GM19324 (cell line): ENCODE measurements around the gene FAM111A.

Source experiments
- ATAC-seq: cut with Tn5 transposase; IDR thresholded peaks from one replicate; pipeline ENCODE4 v1.9.1; 2021; ENCODE audit warnings: mild to moderate bottlenecking, moderate library complexity; ENCODE audit not compliant: unreplicated experiment, low FRiP score

FAM111A gene

GRCh38 chr11:59141673-59142460, 789 bp upstream of the FAM111A start:
- peak; percentile 2 for ATAC-seq

DNA sequence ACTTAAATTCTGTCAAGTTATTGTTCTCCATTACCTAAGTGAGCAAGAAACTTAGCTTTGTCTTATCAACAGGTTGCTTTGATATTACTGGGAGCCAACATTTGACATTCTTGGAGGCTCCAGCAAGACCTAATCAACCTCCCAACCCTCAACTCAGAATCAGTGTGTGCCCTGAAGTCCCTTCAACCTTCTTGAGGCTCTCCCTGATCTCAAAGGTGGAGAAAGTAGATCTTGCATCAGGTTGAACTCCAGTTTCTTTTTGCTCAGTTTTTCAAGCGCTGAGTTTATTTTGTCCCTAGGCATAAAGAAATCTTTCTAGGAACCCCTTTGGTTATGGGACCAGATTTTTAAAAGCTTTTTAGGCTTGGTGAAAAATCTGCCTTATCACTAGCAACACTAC, 1.4 kb downstream of the FAM111A start:
- ATAC-seq = no peak

DNA sequence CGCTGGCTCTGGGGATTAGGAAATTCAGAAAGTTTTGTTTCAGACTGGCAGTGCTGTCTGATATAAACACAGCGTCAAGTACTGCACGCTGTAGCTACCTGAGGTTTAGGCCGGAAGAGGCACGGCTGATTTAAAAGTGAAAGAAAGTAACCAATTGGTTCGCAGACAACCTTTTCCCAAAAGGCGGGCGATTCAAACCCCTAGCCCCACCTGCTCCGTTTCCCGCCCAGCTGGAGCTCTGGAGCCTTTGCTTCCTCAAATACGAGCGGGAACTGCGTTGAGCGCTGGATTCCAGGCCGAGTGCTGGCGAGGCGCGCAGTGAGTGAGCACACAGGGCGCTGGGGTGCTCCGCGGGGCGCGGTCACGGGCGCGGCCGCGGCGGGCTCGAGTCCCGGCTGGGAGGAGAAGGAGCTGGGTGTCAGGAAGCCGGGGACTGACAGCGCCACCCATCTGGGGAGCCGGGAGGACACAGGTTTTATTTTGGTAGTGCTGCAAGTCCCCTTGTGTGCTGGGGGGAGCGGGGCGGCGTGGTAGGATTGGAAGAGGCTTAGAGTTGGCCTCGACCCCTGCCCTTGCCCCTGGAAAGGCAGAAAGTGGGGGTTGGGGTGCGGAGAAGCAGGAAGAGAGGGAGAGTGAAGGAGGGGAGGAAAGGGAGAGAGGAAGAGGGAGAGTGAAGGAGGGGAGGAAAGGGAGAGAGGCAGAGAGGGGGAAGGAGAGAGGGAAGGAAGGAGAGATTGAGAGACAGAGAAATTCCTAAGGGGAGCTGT, 2.1 kb downstream of the FAM111A start:
- ATAC-seq = peak; percentile 47

- ATAC-seq = no peak
These were observed 2.9 kb downstream of the FAM111A start for GRCh38 chr11:59145534-59145933.

DNA sequence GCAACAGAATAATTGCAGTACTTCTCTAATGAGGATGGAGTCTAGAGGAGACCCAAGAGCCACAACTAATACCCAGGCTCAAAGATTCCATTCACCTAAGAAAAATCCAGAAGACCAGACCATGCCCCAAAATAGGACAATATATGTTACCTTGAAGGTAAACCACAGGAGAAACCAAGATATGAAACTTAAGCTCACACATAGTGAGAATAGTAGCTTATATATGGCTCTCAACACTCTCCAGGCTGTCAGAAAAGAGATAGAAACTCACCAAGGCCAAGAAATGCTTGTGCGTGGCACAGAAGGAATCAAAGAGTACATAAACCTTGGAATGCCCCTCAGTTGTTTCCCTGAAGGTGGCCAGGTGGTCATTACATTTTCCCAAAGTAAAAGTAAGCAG, 9.1 kb downstream of the FAM111A start:
- no peak for ATAC-seq

GRCh38 chr11:59152312-59152951, 9.8 kb downstream of the FAM111A start:
- ATAC-seq = peak; percentile 75

GRCh38 chr11:59154610-59155009, 12.0 kb downstream of the FAM111A start:
- ATAC-seq = no peak

- ATAC-seq = no peak
These were observed 14.8 kb downstream of the FAM111A start for GRCh38 chr11:59157433-59157832.

DNA sequence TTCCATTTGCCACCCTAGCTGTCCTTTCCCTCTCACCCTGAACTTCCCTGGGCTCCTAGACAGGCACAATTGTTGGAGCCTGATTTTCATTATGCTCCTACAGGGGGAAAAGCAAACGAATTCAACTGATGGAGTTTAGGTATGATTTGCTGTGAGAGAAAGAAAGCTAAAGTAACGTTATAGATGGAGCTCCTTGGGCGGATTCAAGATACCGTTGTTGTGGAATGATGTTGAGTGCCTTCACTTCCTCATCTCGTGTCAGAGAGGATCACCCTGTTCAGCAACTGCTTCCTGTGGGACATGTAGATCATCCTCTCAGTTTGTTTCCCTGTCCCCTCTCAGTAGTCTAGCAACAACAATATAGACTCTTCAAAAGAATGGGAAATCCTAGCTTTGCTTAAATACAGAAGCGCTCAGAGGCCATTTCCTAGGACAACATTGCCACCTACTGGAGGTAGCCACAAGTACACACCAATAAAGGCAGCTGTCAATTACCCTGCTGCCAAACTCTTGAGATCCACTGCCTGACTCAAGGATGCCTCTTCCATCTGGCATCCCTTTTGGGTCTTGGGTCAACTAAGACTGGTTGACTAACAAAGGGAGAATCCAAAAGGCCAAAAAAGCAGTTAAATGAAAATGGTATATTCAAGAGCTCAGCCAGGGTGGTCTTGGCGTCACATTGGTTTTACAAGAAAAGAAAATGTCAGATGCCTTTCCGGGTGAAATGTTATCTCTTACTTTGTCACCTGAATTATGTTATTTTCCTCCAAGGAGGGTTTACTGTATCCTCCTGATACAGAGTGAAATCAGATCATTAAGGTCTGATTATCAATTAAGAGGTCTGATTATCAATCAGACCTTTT, 15.8 kb downstream of the FAM111A start:
- peak; percentile 85 for ATAC-seq

- no peak for ATAC-seq
These were observed 21.4 kb downstream of the FAM111A start for GRCh38 chr11:59164028-59164427.

DNA sequence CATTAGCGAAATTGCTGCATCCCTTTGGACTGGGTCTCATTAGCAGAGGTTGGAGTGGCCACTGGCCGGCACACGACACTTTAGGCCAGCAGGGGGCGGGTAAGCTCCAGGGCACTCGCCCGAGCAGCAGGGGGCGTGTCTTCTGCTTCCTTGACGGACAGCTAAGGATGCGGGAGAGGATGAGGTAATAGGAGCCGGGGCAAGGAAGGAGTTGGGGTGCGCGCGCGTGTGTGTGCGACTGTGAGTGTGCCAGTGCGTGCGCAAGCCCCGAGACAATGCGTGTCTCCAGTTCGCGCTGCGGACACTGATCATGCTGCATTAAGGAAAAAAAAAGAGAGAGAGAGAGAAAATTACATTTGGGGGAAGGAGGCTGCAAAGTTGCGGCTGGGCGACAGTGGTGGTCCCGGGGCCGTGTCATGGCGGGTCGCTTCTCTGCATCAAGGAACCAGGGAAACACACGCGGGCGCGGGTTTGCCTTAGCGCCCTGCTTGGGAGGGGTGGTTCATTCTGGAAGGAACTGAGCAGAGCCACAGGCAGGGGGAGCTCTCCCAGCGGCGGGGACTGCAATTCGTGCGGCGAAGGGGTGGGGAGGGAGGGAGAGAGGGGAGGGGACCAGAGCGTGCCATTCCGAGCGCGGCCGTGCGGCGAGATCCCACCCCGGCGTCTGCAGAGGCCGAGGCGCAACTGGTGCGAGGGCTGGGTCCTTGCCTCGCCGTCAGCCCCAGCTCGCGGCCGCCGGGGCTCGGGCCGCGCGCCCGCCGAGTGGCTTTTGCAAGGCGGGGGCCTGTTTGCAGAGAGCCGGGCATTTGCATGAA, 29.1 kb downstream of the FAM111A start, which contains the start of gene DTX4:
DTX4 (plus strand) TSS at position 625 of the 815 bp plus-strand sequence. CDS start 464 bp downstream, outside the sequence.
- ATAC-seq = peak; percentile 86

DNA sequence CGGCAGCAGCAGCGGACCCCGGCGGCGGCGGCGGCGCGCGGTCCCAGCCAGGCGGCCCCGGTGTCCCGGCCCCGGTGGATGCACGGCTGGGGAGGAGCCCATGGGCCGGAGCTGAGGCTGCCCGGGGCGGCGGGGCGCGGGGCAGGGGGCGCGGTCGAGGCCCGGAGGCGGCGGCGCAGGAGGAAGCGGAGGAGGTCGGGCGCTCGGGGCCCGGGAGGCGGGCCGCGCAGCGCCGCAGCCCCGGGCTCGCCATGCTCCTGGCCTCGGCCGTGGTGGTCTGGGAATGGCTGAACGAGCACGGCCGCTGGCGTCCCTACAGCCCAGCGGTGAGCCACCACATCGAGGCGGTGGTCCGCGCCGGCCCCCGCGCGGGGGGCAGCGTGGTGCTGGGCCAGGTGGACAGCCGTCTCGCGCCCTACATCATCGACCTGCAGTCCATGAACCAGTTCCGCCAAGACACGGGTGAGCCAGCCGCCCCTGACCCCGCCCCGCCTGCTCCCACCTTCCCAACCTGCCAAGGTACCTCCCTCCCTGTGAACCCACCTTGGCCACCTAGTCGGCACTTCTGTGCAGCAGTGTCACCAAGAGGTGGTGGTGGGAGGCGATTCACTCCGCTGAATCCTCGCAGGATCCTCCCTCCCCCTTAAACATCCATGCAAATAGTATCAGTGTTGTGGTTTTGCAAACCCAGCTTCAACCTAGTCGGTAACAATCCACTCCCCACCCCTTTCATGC, 29.9 kb downstream of the FAM111A start:
- peak; percentile 45 for ATAC-seq

DNA sequence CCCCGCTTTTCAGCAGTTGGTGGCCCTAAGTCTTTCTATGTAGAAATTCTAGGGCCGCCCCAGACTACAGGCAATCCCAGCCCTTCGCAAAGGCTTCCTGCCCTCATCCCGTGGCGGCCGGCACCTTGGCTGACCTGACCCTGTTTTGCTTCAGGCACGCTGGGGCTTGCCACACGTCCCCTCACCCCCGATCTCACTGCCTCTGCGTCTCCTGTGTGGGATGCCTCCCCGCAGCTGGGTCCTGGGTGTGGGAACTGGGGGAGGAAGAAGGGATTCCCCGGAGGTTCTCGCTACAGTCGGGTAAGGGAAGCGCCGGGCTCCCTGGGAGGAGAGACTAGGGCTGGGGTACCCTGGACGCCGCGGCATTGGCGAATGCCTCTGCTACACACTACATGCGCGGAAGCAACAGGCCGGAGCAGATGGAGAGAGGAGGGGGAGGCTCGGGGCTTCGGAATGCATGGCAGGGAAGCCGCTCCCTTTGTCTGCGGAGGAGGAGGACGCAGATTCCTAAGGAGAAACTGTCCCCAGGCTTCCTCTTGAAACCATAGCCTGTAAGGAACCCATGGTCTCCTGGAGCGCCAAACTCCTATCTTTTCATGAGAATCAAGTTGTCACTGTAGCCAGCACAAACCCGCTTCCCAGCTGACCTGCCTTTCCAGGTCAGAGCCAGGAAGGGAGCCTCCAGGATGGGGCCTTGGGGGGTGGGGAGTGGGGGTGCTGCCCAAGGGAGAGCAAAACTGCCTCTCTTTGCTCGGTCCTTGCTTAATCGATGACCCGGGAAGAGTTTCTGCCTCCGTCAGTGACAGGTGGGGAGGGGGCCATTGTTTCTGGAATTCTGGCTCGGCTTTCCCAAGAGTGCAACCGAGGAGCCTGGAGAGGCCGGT, 30.7 kb downstream of the FAM111A start:
- no peak for ATAC-seq

DNA sequence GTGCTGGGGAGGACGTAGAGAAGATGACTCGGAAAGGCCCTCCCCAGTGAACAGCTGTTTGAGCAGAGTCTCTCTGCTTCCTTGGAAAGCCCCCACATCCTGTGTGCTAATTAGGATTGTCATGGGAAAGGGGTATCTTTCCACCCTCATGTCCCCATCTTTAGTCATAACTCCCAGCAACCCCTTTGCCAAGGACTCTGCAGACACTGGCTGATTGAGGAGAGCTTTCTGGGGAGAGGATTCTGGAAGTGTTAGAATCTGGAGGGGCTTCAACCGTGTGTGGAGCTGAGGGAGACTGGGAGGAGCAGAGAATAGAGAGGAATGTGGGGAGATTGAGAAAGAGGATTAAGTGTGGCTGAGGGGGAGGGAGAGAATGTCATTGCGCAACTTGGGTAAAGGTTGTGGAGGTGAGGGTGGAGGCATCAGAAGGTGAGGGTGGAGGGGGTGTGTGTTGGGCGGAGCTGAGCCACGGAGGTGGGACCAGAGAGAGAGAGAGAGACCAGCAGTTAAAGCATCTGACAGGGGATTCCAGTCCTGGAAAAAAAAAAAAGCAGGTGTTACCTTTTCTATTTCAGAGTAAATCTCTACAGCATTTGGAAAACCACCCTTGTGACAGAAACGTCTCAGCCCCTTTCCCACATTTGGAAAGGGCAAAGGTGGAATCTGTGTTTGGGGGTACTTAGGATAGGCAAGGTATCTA, 31.5 kb downstream of the FAM111A start:
- no peak for ATAC-seq

- ATAC-seq = no peak
These were observed 32.0 kb downstream of the FAM111A start for GRCh38 chr11:59174664-59175033.

DNA sequence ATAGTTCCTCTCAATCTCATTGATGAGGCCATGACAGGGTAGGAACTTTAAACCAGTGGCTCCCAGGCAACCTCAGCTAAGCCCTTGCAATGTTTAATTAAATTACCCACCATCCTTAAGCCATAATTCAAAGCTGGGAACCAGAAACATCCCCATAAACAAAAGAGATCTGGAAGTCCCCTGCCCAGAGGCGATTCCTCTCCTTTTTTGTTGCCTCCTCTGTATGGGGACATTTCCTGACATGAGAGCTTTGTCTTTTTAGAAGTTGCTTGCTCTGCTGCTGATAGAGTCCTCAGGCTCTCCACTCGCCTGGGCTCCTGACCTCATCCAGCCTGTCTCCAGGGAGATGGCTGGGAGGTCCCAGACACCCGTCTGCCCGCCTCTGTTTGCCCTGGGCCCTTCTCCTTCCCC, 32.4 kb downstream of the FAM111A start:
- no peak for ATAC-seq

DNA sequence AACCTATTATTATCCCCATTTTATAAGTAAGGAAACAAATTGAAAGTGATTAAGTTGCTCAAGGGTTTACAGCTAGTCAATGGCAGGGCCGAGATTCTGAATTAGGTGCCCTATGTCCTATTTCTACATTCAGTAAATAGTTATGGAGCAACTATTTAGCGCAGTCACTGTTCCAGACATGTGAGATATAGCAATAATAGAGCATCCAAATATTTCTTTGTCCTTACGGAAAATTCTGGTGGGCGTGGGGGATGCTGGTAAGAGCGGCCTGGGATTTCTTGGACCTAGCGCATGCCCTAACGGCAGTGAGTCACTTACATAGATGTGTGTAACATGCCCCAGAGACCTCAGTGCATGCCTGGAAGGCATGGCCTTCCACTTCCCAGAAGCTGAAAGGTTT, 33.7 kb downstream of the FAM111A start:
- ATAC-seq = no peak
